Ishikawa (cell line): ENCODE results near the gene DMD.

Source experiments
- CEBPB ChIP-seq: IDR thresholded peaks from 2 replicates; pipeline ENCODE4 v1.6.1; 2012
- CREB1 ChIP-seq: IDR thresholded peaks from 2 replicates; pipeline ENCODE4 v1.6.1; 2012; ENCODE audit warnings: low read depth
- EGR1 ChIP-seq: IDR thresholded peaks from 2 replicates; pipeline ENCODE4 v1.6.1; 2012
- EP300 ChIP-seq: IDR thresholded peaks from 2 replicates; pipeline ENCODE4 v1.6.1; 2012; ENCODE audit warnings: borderline replicate concordance
- FOXM1 ChIP-seq: IDR thresholded peaks from 2 replicates; pipeline ENCODE4 v1.6.1; 2012; ENCODE audit warnings: low read depth, borderline replicate concordance
- MAX ChIP-seq: IDR thresholded peaks from 2 replicates; pipeline ENCODE4 v1.6.1; 2012
- NFIC ChIP-seq: IDR thresholded peaks from 2 replicates; pipeline ENCODE4 v1.6.1; 2012
- RAD21 ChIP-seq: IDR thresholded peaks from 2 replicates; pipeline ENCODE4 v1.6.1; 2012; ENCODE audit warnings: low read depth
- REST ChIP-seq: IDR thresholded peaks from 2 replicates; pipeline ENCODE4 v1.6.1; 2012; ENCODE audit warnings: low read depth, mild to moderate bottlenecking
- TAF1 ChIP-seq: IDR thresholded peaks from 2 replicates; pipeline ENCODE4 v1.6.1; 2012; ENCODE audit warnings: low read depth, mild to moderate bottlenecking
- TCF12 ChIP-seq: IDR thresholded peaks from 2 replicates; pipeline ENCODE4 v1.6.1; 2012; ENCODE audit warnings: low read depth
- TEAD4 ChIP-seq: IDR thresholded peaks from 2 replicates; pipeline ENCODE4 v1.6.1; 2012
- USF1 ChIP-seq: IDR thresholded peaks from 2 replicates; pipeline ENCODE4 v1.6.1; 2012
- YY1 ChIP-seq: IDR thresholded peaks from 2 replicates; pipeline ENCODE4 v1.6.1; 2012; ENCODE audit warnings: low read depth
- ZBTB7A ChIP-seq: IDR thresholded peaks from 2 replicates; pipeline ENCODE4 v1.6.1; 2012; ENCODE audit warnings: low read depth

The DMD gene

GRCh38 chrX:31934015-31934414, 1277.3 kb downstream of the DMD start:
- no peak for TF ChIP-seq CREB1
- no peak for TF ChIP-seq NFIC
- TF ChIP-seq USF1 = no peak
- no peak for TF ChIP-seq YY1
- TF ChIP-seq TEAD4 = no peak
- TF ChIP-seq RAD21 = no peak

- TF ChIP-seq TCF12 = no peak
- TF ChIP-seq FOXM1 = no peak
- no peak for TF ChIP-seq TEAD4
- TF ChIP-seq YY1 = no peak
- TF ChIP-seq CREB1 = no peak
- no peak for TF ChIP-seq CEBPB
- TF ChIP-seq EGR1 = no peak
- TF ChIP-seq RAD21 = no peak
- no peak for TF ChIP-seq MAX
- no peak for TF ChIP-seq NFIC
- TF ChIP-seq ZBTB7A = no peak
- TF ChIP-seq TAF1 = no peak
- TF ChIP-seq USF1 = no peak
Measured at GRCh38 chrX:31932769-31933168, 1278.6 kb downstream of the DMD start.

GRCh38 chrX:31931225-31931624, 1280.1 kb downstream of the DMD start:
- TF ChIP-seq NFIC (no peak), ZBTB7A (no peak), EP300 (no peak), USF1 (no peak), REST (no peak), TCF12 (no peak), YY1 (no peak), CEBPB (no peak), TEAD4 (no peak), EGR1 (no peak), MAX (no peak), TAF1 (no peak)

- TF ChIP-seq TCF12 (no peak), RAD21 (no peak), ZBTB7A (no peak), REST (no peak), EP300 (no peak), MAX (no peak), CEBPB (no peak), NFIC (no peak), USF1 (no peak), EGR1 (no peak), YY1 (no peak), CREB1 (no peak), TAF1 (no peak), TEAD4 (no peak)
Measured at GRCh38 chrX:31929366-31929765, 1282.0 kb downstream of the DMD start.

- no peak for TF ChIP-seq TEAD4
- TF ChIP-seq REST = no peak
- no peak for TF ChIP-seq CEBPB
- no peak for TF ChIP-seq USF1
- TF ChIP-seq EP300 = no peak
- no peak for TF ChIP-seq ZBTB7A
- no peak for TF ChIP-seq CREB1
- TF ChIP-seq NFIC = no peak
- TF ChIP-seq RAD21 = no peak
Measured at GRCh38 chrX:31921236-31921635, 1290.1 kb downstream of the DMD start.
